HG03378 (cell line): ENCODE measurements around the gene KIAA1671.

Source experiments
- ATAC-seq: cut with Tn5 transposase; IDR thresholded peaks from one replicate; pipeline ENCODE4 v1.9.1; 2021; ENCODE audit warnings: mild to moderate bottlenecking, moderate library complexity; ENCODE audit not compliant: unreplicated experiment

The KIAA1671 gene

GRCh38 chr22:25134451-25134850 lies 181.9 kb downstream of the KIAA1671 start:
- no peak for ATAC-seq

- ATAC-seq: no peak
Measured at GRCh38 chr22:25136953-25137576, 184.5 kb downstream of the KIAA1671 start.

GRCh38 chr22:25137577-25138525 lies 185.3 kb downstream of the KIAA1671 start:
- ATAC-seq: no peak

GRCh38 chr22:25139062-25139461 lies 186.5 kb downstream of the KIAA1671 start:
- ATAC-seq: no peak

- ATAC-seq: no peak
Measured at GRCh38 chr22:25142102-25142501, 189.6 kb downstream of the KIAA1671 start.

GRCh38 chr22:25143156-25144076 lies 190.9 kb downstream of the KIAA1671 start:
- no peak for ATAC-seq

GRCh38 chr22:25144522-25144921 lies 192.0 kb downstream of the KIAA1671 start:
- no peak for ATAC-seq

GRCh38 chr22:25146307-25146706 lies 193.8 kb downstream of the KIAA1671 start:
- ATAC-seq: no peak

GRCh38 chr22:25146906-25147641 lies 194.6 kb downstream of the KIAA1671 start:
- no peak for ATAC-seq

GRCh38 chr22:25147642-25147928 lies 195.1 kb downstream of the KIAA1671 start:
- ATAC-seq: no peak

- ATAC-seq: no peak
Measured at GRCh38 chr22:25148149-25148691, 195.7 kb downstream of the KIAA1671 start.

- no peak for ATAC-seq
Measured at GRCh38 chr22:25149014-25149413, 196.5 kb downstream of the KIAA1671 start.

- no peak for ATAC-seq
Measured at GRCh38 chr22:25153961-25154666, 201.6 kb downstream of the KIAA1671 start.

GRCh38 chr22:25154667-25154999 lies 202.1 kb downstream of the KIAA1671 start:
- ATAC-seq: no peak

GRCh38 chr22:25156736-25157135 lies 204.2 kb downstream of the KIAA1671 start:
- ATAC-seq: no peak

GRCh38 chr22:25159028-25159427 lies 206.5 kb downstream of the KIAA1671 start:
- no peak for ATAC-seq

- ATAC-seq: no peak
Measured at GRCh38 chr22:25160120-25160996, 207.8 kb downstream of the KIAA1671 start.

- ATAC-seq: no peak
Measured at GRCh38 chr22:25161017-25161915, 208.8 kb downstream of the KIAA1671 start.
